Erythroblast (primary cell): Measurements from ENCODE around the gene UBE3D.

Experiments used
- GATA1 ChIP-seq: IDR thresholded peaks from 2 replicates; pipeline ENCODE4 v1.6.1; 2011; ENCODE audit warnings: low read depth, mild to moderate bottlenecking, control low read depth, low read length, moderate library complexity
- POLR2A ChIP-seq: IDR thresholded peaks from 2 replicates; pipeline ENCODE4 v1.6.1; 2011; ENCODE audit warnings: mild to moderate bottlenecking, low read length

DNA sequence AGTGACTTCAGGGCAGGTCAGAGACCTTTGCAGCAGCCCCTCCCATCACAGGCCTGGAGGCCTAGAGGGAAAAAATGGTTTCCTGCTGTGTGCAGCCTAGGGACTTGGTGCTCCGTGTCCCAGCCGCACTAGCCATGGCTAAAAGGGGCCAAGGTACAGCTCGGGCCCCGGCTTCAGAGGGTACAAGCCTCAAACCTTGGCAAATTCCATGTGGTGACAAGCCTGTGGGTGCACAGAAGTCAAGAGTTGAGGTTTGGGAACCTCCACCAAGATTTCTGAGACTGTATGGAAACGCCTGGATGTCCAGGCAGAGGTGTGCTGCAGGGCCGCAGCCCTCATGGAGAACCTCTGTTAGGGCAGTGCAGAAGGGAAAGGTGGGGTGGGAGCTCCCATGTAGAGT, 34.0 kb downstream of the UBE3D start:
- TF ChIP-seq POLR2A (no peak), GATA1 (no peak)
